Activated CD4-positive, CD25-positive, alpha-beta regulatory T cell treated with anti-CD3 and anti-CD28 coated beads, Interleukin-2, amount 50 U/mL, for 24 hours (primary cell): Measurements from ENCODE around the gene COL6A2.

Experiments
- ATAC-seq, 2 donors: fragments of 150-1000 bp; cut with Tn5 transposase; one replicate each; pipeline ENCODE4 v1.10.0; 2021; ENCODE audit warnings: mild to moderate bottlenecking in 1 of 2, moderate library complexity in 1 of 2

The COL6A2 gene

DNA sequence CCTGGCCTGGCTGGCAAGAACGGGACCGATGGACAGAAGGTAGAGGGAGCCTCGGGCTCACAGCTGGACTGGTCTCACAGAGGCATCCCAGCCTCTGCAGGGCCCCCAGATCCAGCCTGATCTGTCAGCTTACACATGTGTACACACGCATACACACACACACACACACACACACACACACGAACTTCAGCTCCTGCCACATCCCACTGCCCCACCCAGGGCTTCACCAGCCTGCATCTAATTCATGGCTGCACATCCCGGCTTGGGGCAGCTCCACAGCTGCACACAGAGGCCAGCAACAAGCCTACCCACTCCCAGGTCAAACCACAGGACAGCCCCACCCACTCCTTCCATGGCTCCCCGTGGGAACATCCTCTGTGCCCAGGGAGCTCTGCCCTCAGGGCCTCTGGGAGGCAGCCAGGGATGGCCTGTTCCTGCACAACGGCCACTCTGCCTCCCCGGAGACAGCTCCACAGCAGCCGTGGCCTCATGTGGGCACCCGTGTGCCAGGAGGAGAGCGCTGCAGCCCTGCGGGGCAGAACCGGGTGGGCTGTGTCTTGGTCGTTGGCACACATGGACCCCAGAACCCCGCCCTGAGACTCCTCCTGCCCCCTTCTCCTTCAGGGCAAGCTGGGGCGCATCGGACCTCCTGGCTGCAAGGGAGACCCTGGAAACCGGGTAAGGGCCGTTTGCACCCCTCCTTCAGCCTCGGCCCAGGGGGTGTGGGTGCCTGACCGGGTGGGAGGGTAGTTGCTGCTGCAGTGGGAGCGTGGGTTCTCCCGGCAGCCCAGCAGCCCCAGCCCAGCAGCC lies 19.1 kb downstream of the COL6A2 start:
- no peak for ATAC-seq

DNA sequence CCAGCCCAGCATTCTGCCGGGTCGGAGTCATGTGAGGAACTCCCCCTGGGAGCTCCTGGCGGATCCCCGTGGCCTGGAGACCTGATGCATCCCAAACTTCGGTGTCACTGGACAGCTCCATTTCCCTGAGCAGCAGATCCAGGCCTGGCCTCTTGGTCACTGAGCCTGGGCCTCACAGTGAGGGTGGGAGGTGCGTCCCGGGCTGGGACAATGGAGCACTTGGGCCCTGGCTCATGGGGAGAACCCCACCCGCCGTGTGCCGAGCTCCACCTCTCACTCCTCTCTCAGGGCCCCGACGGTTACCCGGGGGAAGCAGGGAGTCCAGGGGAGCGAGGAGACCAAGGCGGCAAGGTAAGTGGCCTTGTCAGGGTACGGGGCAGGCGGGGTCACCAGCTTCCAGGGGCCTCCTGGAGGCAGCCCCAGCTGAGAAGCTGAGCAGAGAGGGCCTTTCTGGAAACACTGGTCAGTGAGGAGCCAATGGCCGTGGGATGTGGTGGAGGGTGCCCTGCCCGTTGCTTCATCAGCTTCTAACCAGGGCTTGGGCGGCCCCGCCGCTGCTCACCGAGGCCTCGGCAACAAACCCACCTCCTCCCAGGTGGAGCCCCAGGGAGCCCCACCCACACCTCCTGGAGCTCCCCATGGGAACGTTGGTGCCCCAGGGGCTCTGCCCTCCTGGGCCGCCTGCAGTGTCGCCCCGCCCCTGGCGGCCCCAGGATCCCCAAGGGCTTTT lies 19.8 kb downstream of the COL6A2 start:
- ATAC-seq: no peak

DNA sequence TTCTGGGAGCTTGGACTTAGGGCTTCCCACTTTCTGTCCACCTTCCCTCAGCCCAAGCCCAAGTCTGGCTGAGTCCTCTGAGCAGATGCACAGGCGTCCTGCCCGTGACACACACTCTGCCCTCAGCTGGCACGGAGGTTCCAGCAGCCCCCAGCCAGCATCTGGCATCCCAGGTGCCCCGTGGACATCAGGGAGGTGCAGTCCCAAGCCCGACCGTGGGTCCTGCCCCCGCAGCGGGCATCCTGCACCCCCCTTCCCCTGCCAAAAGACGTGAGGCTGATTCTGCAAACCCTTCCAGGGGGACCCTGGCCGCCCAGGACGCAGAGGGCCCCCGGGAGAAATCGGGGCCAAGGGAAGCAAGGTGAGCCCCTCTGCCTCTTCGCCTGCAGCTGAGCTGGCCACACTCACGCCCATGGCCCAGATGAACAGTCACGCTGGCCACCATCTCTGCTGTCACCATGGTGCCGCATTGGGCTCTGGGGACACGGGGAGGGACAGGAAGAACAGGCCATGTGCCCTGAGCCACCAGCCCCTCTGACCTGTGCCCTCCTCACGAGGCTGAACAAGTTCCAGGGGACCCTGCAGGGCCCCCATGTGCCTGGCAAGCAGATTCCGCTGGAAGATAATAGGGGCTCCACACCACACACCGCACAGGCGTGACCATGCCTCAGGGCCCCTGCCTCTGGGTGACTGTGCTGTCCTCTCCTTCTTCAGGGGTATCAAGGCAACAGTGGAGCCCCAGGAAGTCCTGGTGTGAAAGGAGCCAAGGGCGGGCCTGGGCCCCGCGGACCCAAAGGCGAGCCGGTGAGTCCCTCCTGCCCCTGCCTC lies 20.6 kb downstream of the COL6A2 start:
- no peak for ATAC-seq

DNA sequence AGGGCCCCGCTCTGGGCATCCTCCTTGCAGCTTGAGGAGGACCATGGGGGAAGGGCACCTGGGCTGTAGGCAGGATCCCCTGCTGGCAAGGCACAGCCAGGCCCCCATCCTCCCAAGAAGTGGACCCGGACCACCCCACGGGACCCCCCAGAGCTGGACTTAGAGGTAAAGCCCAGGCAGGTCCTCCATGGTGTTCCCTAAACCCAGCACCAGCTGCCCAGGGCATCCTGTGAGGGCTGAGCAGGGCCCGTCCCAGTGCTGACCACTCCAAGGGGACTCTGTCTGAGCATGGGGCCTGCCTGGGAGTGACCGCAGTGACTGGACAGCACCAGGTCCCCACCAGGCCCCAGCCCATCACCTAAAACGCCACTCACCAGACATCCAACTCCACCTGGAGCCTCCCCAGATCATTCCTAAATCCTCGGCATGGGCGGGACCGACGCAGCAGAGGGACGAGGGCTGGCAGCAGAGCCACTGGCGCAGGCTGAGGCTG lies 21.3 kb downstream of the COL6A2 start:
- ATAC-seq: no peak

DNA sequence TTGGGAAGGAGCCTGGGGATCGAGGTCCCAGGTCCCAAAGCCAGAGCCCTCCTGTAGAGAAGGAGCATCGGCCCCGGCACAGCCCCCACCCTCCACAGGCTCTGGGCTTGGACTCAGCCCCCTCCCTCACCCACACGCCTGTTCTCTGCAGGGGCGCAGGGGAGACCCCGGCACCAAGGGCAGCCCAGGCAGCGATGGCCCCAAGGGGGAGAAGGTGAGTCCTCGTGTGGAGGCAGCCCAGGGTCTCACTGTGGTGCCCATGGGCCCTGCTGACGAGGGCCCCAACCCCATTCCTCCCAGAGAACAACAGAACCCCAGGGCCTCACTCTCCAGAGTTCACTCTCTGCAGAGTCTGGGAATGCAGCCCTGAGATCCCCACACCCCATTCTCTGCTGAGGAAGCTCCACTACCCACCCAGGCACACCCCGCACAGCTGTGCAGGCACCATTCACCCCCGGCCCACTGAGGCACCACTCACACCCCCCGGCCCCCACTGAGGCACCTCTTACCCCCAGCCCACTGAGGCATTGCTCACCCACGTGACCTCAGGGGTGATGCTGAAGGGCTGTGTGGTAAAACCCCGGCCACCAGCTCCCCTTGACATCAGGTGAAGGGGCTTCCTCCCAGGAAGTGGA lies 21.8 kb downstream of the COL6A2 start:
- ATAC-seq: no peak

DNA sequence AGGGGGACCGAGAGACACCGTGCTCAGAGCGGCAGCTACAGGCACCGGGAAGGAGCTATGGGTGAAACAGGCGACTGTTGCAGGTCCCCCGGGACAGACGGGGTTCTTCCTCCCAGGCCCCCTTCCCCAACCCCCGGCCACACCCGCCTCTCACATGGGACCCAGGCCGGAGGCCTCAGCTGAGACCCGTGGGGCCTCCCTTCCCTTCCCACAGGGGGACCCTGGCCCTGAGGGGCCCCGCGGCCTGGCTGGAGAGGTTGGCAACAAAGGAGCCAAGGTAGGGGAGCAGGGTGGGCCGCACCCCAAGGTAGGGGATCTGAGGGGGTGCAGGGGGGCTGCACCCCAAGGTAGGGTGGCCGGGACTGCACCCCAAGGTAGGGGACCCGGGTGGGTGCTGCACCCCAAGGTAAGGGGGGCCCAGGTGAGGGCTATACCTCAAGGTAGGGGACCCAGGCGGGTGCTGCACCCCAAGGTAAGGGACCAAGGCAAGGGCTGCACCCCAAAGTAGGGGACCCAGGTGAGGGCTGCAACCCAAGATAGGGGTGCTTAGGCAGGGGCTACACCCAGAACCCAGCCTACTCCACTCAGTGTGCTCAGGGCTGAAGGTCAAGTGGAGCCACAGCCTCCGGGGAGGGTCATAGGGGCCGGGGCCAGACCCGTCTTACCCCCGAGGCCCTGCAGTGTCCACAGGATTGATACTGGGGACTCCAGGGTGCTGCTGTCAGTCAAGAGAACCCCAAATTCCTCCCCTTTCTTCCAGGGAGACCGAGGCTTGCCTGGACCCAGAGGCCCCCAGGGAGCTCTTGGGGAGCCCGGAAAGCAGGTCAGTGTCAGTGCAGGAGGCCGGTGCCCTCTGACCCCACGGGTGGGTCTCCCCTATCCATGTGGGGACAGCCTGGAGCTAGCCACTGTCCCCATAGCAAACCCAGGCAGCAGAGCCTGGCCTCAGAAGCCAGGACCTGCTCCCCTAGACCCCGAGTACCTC lies 22.7 kb downstream of the COL6A2 start:
- ATAC-seq: no peak

DNA sequence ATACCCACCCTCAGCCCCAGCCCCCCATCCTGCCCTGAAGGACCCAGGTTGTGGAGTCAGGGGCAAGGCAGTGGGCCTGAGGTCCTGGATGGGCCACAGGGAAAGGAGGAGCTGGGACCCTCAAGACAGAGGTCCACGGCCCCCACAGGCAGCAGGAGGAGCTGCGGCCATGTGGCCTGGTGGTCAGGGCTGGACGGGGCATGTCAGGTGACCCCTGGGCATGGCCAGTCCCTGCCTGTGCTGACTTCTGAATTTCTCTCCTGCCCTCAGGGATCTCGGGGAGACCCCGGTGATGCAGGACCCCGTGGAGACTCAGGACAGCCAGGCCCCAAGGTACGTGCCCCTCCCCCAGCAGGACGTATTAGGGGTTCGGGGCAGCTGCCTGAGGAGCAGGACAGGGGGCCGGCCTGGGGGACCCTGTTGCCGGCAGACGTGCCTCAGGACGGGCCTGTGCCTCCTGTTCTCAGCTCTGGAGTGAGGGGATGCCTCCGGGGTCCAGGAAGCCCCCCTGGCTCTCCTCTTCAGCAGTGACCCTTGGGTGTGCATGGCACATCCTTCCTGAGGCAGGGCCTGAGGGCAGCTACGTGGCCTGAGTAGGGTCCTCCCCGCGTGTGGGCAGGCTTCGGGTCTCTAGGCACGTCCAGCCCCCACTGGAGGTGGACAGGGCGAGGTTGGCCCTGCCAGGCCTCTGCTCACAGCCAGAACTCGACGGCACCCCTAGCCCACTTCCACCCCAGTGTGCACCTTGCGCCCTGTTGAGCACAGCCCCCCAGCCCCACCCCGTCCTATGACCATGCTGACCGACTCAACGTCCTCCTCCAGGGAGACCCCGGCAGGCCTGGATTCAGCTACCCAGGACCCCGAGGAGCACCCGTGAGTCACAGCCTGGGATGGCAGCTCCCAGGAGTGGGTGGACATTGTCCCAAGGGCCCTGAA lies 23.6 kb downstream of the COL6A2 start:
- ATAC-seq: no peak

DNA sequence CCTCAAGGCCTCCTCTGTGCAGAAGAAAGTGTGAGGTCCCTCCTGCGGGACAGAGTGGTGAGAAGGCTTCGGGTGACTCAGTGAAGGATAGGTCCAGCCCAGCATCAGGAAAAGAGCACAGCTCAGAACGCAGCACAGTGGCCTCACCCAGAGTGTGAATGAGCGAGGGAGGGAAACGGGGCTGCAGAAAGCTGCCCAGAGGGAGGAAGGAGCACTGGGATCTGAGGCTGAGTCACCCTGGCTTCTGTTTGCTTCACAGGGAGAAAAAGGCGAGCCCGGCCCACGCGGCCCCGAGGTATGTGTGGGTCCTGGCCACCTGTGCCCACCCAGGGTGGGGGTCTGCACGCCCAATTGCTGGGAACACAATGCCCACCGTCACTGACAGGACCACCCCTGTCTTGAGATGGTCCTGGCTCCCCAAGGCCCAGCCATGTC lies 24.3 kb downstream of the COL6A2 start:
- no peak for ATAC-seq

DNA sequence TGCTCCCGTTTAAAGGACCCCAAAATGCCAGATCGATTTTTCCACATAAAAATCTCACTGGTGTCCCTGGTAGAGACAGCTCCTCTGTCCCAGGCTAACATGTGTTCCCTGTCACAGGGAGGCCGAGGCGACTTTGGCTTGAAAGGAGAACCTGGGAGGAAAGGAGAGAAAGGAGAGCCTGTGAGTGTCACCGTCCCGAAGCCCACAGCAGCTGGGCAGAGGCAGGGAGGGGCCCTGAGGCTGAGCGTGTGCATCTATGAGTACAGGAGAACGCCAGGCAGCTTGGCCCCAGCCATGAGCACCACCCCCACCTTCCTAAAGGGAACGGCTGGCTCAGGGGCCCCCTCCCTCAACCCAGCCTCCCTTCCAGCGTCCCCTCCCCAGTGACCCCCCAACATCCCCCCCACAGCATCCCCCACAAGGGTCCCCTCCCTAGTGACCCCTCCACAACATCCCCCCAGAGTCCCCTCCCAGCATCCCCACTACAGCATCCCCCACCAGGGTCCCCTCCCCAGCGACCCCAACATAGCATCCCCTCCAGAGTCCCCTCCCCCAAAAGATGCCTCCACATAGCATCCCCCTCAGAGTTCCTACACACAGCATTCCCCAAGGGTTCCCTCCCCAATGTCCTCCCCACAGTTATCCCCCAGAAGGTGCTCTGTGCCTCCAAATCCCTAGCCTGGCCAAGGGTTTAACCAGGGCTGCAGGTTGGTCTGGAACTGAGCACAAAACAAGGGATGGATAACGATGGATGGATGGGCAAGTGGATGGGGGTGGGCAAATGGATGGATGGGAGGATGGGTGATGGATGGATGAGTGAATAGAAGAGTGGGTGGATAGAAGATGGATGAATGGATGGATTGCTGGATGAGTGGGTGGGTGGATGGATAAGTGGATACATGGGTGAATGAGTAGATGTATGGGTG lies 25.1 kb downstream of the COL6A2 start:
- ATAC-seq: no peak

DNA sequence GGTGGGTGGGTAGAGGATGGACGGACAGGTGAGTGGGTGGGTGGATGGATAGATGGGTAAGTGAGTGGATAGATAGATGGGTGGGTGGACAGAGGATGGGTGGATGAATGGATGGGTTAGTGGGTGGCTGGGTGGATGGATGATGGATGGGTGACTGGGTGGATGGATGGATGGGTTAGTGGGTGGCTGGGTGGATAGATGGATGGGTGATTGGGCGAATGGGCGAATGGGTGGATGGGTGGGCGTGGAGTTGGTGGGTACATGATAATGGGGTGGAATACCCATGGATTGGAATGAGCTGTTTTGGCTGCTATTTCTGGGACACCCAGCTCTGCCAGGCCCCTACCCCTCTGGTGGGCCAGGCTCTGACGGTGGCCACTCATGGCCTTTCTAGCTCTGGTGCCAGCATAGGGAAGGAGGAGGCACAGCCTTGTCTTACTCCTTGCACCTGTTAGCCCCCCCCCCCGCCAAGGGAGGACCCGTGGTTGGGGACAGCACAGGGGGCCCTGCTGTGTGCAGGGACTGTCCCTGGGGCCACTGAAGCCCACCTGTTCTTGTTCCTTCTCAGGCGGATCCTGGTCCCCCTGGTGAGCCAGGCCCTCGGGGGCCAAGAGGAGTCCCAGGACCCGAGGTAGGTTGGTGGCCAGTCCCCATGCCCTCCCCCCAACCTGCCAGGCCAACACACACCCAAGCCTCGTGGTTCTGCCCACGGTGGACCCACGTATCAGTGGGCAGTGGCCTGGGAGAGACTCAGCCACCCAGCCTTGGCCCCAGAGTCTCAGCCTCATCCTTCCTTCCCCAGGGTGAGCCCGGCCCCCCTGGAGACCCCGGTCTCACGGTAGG lies 26.4 kb downstream of the COL6A2 start:
- no peak for ATAC-seq

DNA sequence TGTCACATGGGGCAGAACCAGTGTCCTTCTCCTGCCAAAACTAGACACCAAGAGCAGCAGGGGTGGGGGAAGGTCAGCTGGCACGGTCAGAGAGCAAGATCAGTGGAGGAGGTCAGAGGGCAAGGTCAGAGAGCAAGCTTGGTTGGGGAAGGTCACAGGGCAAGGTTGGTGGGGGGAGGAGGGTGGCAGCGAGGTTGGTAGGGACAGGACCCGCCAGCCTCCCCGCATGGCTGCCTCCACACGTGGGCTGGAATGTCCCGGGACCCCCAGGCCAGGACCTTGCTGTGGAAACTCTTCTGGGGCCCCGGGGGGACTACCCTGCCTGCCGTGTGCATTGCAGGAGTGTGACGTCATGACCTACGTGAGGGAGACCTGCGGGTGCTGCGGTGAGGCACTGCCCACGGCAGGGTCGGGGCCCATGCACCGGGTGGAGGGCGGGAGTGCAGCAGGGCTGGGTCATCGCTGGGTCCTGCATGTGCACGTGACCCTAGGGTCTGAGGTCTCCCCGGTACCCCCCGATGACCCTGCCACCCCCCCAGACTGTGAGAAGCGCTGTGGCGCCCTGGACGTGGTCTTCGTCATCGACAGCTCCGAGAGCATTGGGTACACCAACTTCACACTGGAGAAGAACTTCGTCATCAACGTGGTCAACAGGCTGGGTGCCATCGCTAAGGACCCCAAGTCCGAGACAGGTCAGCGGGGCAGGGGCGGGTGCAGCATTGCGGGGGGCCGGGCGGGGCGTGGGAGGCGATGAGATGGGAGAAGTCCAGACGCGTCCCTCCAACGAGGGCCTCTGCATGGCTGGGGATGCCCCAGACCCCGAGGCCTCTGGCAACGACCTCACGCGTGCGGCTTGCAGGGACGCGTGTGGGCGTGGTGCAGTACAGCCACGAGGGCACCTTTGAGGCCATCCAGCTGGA lies 27.3 kb downstream of the COL6A2 start:
- ATAC-seq: no peak

DNA sequence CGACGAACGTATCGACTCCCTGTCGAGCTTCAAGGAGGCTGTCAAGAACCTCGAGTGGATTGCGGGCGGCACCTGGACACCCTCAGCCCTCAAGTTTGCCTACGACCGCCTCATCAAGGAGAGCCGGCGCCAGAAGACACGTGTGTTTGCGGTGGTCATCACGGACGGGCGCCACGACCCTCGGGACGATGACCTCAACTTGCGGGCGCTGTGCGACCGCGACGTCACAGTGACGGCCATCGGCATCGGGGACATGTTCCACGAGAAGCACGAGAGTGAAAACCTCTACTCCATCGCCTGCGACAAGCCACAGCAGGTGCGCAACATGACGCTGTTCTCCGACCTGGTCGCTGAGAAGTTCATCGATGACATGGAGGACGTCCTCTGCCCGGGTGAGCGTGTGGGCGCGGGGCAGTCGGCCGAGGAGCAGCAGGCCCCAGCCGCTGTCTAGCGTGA lies 28.0 kb downstream of the COL6A2 start:
- no peak for ATAC-seq

DNA sequence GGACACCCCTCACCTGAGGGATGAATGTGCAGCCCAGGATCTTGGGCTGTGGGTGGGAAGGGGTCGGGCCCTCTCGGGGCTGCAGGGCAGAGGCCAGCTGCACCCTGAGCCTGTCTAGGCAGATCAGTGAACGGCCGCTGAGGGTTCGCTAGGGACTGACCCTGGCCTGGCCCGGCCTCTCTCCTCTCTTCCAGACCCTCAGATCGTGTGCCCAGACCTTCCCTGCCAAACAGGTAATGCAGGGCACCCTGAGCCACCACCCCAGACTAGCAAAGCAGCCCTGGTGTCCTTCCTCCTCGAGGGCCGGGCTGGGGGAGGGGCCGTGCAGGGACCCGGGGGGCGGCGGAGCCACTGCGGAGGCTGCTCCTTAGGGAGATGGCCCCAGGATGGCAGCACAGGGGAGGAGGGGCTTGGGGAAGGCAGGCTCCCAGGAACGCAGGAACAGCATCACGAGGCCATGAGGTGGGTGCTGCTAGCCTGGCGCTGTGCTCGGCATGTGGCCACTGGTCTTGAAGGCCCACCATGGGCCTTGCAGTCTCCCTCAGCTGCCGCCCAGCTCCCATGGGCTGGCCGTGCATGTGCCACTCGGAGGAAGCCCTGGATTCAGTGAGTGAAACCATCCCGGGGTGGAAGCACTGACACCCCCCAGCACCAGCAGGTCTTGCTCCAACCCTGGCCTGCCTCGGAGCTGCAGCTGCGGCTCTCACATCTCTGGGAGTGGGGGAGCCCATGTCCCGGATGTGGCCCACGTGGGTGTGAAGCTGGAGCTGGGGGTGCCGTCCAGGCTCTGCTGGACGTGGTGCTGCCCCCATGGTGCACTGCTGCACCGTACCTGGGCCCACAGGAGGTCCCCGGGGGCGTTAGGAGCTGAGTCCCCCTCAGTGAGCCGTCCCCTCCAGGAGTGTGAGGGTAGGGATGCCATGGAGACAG lies 28.7 kb downstream of the COL6A2 start:
- ATAC-seq: no peak

DNA sequence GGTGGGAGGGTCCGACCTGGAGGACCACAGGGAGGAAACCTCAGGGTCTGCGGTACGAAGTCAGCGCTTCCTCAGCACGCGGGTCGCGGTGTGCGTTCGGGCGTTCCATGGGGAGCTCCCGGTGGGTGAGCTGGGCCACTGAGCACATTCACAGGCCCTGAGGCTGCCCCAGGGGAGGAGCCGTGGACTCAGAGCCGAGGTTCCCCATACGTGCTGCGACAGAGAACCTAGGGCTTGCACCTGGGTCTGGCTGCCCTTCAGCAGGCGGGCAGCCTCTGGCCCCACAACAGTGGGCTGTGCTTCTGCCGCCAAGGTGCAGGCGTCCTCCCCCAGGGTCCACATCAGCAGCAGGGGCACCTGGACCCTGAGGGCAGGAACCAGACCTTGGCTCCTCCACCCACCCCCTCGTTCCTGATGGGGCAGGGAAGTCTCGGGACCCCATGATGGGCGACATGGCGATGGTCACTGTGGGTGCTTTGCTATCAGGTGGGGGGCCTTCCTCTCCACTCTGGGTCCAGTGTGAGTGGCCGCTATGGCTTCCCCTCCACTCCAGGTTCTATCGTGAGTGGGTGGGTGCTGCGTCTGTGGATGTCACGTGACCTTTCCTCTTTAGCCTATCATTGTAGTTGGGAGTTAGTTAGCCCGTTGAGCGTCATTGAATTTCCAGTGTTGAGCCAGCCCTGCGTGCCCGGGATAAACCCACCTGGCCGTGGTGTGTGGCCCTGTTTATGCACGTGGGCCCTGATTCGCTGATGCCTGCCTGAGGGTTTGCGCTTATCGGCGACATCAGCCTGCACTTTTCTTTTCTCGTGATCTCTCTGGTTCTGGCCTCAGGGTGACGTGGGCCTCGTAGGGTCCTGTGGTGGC lies 29.6 kb downstream of the COL6A2 start:
- ATAC-seq: no peak
